Psoas muscle (tissue), 8 donors: ENCODE data around the gene SLC47A2. TPM values are rescaled to one million over a fixed set of nuclear protein-coding genes. Genes with fewer than 3 reads are reported as not detected.
A peak's percentile ranks its signal among the peaks of the same experiment; 100 is the strongest.

Experiments used
- ATAC-seq, 4 donors: fragments of 200-7000 bp; cut with Tn5 transposase; one replicate each; pipeline ENCODE4 v1.9.1; 2020; ENCODE audit warnings: moderate library complexity in 3 of 4, mild to moderate bottlenecking in 2 of 4
- DNase-seq, 2 donors: peaks; one replicate each; pipeline ENCODE4 v3.0.0-alpha.2; 2020
- H3K27ac ChIP-seq: fragments of 200-600 bp; one replicate; pipeline ENCODE4 v1.8.0; 2022
- H3K27me3 ChIP-seq, 3 donors: fragments of 200-600 bp in 1 of 3; one replicate each; pipeline versions ENCODE4 v1.6.1 to v1.8.0; 2013 to 2022; ENCODE audit warnings: low read length in 2 of 3, mild to moderate bottlenecking in 2 of 3, moderate library complexity in 1 of 3; ENCODE audit not compliant: insufficient read depth in 3 of 3
- H3K36me3 ChIP-seq, 2 donors: fragments of 200-600 bp in 1 of 2; one replicate each; pipeline versions ENCODE4 v1.6.1 to v1.8.0; 2013 to 2022; ENCODE audit warnings: low read depth in 1 of 2, mild to moderate bottlenecking in 1 of 2, moderate library complexity in 1 of 2; ENCODE audit not compliant: insufficient read depth in 1 of 2
- H3K4me1 ChIP-seq: fragments of 200-600 bp; one replicate; pipeline ENCODE4 v1.8.0; 2022
- H3K4me3 ChIP-seq: fragments of 200-600 bp; one replicate; pipeline ENCODE4 v1.8.0; 2022; ENCODE audit warnings: mild to moderate bottlenecking
- H3K9me3 ChIP-seq: fragments of 200-600 bp; one replicate; pipeline ENCODE4 v1.8.0; 2022
- CTCF ChIP-seq: fragments of 200-600 bp; IDR thresholded peaks from one replicate; pipeline ENCODE4 v1.8.0; 2022; ENCODE audit warnings: antibody characterized with exemption
- WGBS, 3 donors: extraction: QIAGEN DNeasy Blood & Tissue Kit; methylation state at CpG; one replicate each; pipeline versions ENCODE4 v1.1.6 to v1.1.7; 2013; 5-methylcytosine and 5-hydroxymethylcytosine counted together
- intact Hi-C, 2 donors: fragments of 100-400 bp; cut with DNase I; formaldehyde crosslinking; loops; one replicate each; pipeline versions ENCODE4 v1.11.0 to v1.14.2; 2022
- polyA plus RNA-seq, 3 donors: library from polyadenylated mRNA; stranded (reverse); fragments of 200-250 nt; gene quantifications; one replicate each; pipeline ENCODE4 v1.2.3, GENCODE V29; 2013
- total RNA-seq, 4 donors: library from RNA; stranded (reverse); fragmentation: NEBNext Ultra II Directional in 2 of 4; extraction: Animal tissue kit (Norgen Biotek cat#: 25700) in 2 of 4; gene quantifications; one replicate each; pipeline versions ENCODE4 v1.2.1 to v1.2.4, GENCODE V29; 2021 to 2023
- donor health status: healthy with polysubstance abuse.
- donor health status: DM: no; HTN: no; CAD: no; lungs with moderate emphysema.
- donor health status: Bipolar disorder and iron deficiency.
- donor health status: healthy.
- donor health status: DM: yes; HTN: yes; CAD: no.
- donor health status: DM: no; HTN: no; CAD: no.
- donor health status: DM: no; HTN: no; CAD: no.
- donor health status: DM: yes; HTN: yes; CAD: no.

SLC47A2 gene
- total and polyA plus RNA-seq, 7 donors: 0.01 to 1.1 (median 0.06) TPM; not detected in 3

GRCh38 chr17:19762515-19762961 is 46.2 kb upstream of the SLC47A2 start:
- Histone ChIP-seq H3K27ac (no peak overlapping the region), H3K27me3 (no peaks in the 10 kb centered on the region), H3K4me3 (no peak overlapping the region), H3K4me1 (no peaks in the 10 kb centered on the region), H3K36me3 (no peaks in the 10 kb centered on the region), H3K9me3 (no peaks in the 10 kb centered on the region)
- intact Hi-C loops: loop anchor here (5.0 to 10.0 kb wide), 3 partner anchors 230 to 398 kb away; partner anchors contain the start of genes B9D1 (in 1 of the 2) and SLC47A1 (in 1 of the 2)
- TF ChIP-seq CTCF: peak; percentile 64
- ATAC-seq: peak; percentile 67 to 73 (median 69)
- DNase-seq: peak; percentile 78 to 80
- 30 to 35% (median 31%) methylated on average over 15 of the region's 15 CpGs for WGBS, 3 donors

- 58 to 62% (median 61%) methylated on average over 9 of the region's 9 CpGs for WGBS, 3 donors
- Histone ChIP-seq H3K4me3 (no peak overlapping the region), H3K36me3 (no peaks in the 10 kb centered on the region), H3K4me1 (no peaks in the 10 kb centered on the region), H3K27ac (no peak overlapping the region), H3K27me3 (no peaks in the 10 kb centered on the region), H3K9me3 (no peaks in the 10 kb centered on the region)
- DNase-seq (no peak), ATAC-seq (no peak)
- intact Hi-C loops: loop anchor here (5.0 to 10.0 kb wide), 3 partner anchors 228 to 396 kb away; partner anchors contain the start of genes B9D1 (in 1 of the 2) and SLC47A1 (in 1 of the 2)
- no peak for TF ChIP-seq CTCF
Measured at GRCh38 chr17:19760746-19761145, 44.4 kb upstream of the SLC47A2 start.

GRCh38 chr17:19759568-19760549 is 43.5 kb upstream of the SLC47A2 start:
- 83 to 88% (median 88%) methylated on average over 23 to 24 of the region's 24 CpGs for WGBS, 3 donors
- H3K9me3 ChIP-seq: no peaks in the 10 kb centered on the region
- no peak for TF ChIP-seq CTCF
- peak in 1 of 2 donors; percentile 41 for DNase-seq
- intact Hi-C loops: loop anchor here (5.0 to 10.0 kb wide), 3 partner anchors 228 to 395 kb away; partner anchors contain the start of genes B9D1 (in 1 of the 2) and SLC47A1 (in 1 of the 2)
- H3K4me3 ChIP-seq: no peak overlapping the region
- H3K27me3 ChIP-seq: no peaks in the 10 kb centered on the region
- no peak overlapping the region for H3K27ac ChIP-seq
- no peaks in the 10 kb centered on the region for H3K4me1 ChIP-seq
- no peaks in the 10 kb centered on the region for H3K36me3 ChIP-seq
- no peak for ATAC-seq

GRCh38 chr17:19757536-19758180 is 41.3 kb upstream of the SLC47A2 start:
- H3K27ac ChIP-seq: no peak overlapping the region
- no peak overlapping the region for H3K4me3 ChIP-seq
- H3K9me3 ChIP-seq: no peaks in the 10 kb centered on the region
- intact Hi-C loops: no loop called here
- DNase-seq (peak in 1 of 2 donors; percentile 30), ATAC-seq (no peak)
- H3K4me1 ChIP-seq: peaks cover 9% of the 10 kb centered on the region
- H3K36me3 ChIP-seq: no peaks in the 10 kb centered on the region
- WGBS, 3 donors: 88 to 93% (median 91%) methylated on average over 11 to 12 of the region's 12 CpGs
- TF ChIP-seq CTCF: no peak
- no peaks in the 10 kb centered on the region for H3K27me3 ChIP-seq
